Endothelial cell of umbilical vein (primary cell): Measurements from ENCODE around the gene HIVEP1. TPM values are rescaled to one million over a fixed set of nuclear protein-coding genes. Genes with fewer than 3 reads are reported as not detected.

ENCODE experiments used
- BruUV-seq: library from RNA; stranded (reverse); fragments of 400-500 nt; replicated peaks from 2 replicates; lab custom pipeline; 2021; lab: Mats Ljungman, UMichigan
- CTCF ChIA-PET: fragments of 300-600, 350-600 bp; sonication (Branson Sonifier 250); formaldehyde crosslinking; loops from one replicate; lab custom pipeline; 2021; ENCODE audit warnings: antibody characterized with exemption, inconsistent platforms; lab: Charles Lee
- POLR2A ChIA-PET: fragments of 300-600, 350-600 bp; sonication (Branson Sonifier 250); formaldehyde crosslinking; loops from one replicate; lab custom pipeline; 2021; ENCODE audit warnings: antibody characterized with exemption, inconsistent platforms; lab: Charles Lee
- DNase-seq: peaks from one replicate; pipeline ENCODE4 v3.0.0-alpha.2; 2011; ENCODE audit warnings: low read depth, low spot score
- FAIRE-seq: peaks from 2 replicates; lab custom pipeline; 2011; peaks lifted over from hg19 to GRCh38; lab: Jason Lieb, UNC
- H2AFZ ChIP-seq: 2 replicates; pipeline ENCODE4 v1.6.0; 2012; ENCODE audit warnings: low read depth, low read length, control low read depth, inconsistent platforms
- H3K27ac ChIP-seq: 2 replicates; pipeline ENCODE4 v1.5.1; 2011; ENCODE audit warnings: low read depth, mild to moderate bottlenecking, control low read depth, low read length, moderate library complexity; ENCODE audit not compliant: insufficient read depth
- H3K27me3 ChIP-seq, 2 experiments: 2 replicates each; pipeline versions ENCODE4 v1.6.0 to v1.6.1; 2011; ENCODE audit warnings: low read length in 2 of 2, mixed read lengths in 1 of 2; ENCODE audit not compliant: control insufficient read depth in 2 of 2, insufficient read depth in 2 of 2
- H3K36me3 ChIP-seq, 2 experiments: 2 replicates in 1 of 2; 3 replicates in 1 of 2; pipeline ENCODE4 v1.5.1; 2011; ENCODE audit warnings: low read length in 2 of 2, mild to moderate bottlenecking in 1 of 2, moderate library complexity in 1 of 2; ENCODE audit not compliant: control insufficient read depth in 2 of 2, insufficient read depth in 2 of 2; ENCODE audit errors: extremely low read depth in 1 of 2
- H3K4me1 ChIP-seq: 3 replicates; pipeline ENCODE4 v1.5.1; 2011; ENCODE audit warnings: mild to moderate bottlenecking, low read length; ENCODE audit not compliant: control insufficient read depth, insufficient read depth; ENCODE audit errors: extremely low read depth
- H3K4me2 ChIP-seq: 2 replicates; pipeline ENCODE4 v1.6.1; 2011; ENCODE audit warnings: low read length, control low read depth, mixed read lengths; ENCODE audit not compliant: insufficient read depth
- H3K4me3 ChIP-seq, 3 experiments: fragments of 200-600 bp in 1 of 3; sonication (generic), shearing (Covaris generic) in 1 of 3; replicated peaks in 1 of 3; 2 replicates each; pipeline ENCODE4 v1.5.1; 2011 to 2016; ENCODE audit warnings: control low read depth in 3 of 3, low read length in 3 of 3, mild to moderate bottlenecking in 2 of 3, inconsistent platforms in 1 of 3, low read depth in 1 of 3, moderate library complexity in 1 of 3; ENCODE audit not compliant: insufficient read depth in 1 of 3
- H3K79me2 ChIP-seq: 2 replicates; pipeline ENCODE4 v1.6.0; 2012; ENCODE audit warnings: low read length, inconsistent platforms; ENCODE audit not compliant: control insufficient read depth, insufficient read depth
- H3K9ac ChIP-seq: replicated peaks from 2 replicates; pipeline ENCODE3; 2011; ENCODE audit warnings: low read length, control low read depth; ENCODE audit not compliant: insufficient read depth; ENCODE audit errors: extremely low read depth
- H3K9me1 ChIP-seq: replicated peaks from 3 replicates; pipeline ENCODE4 v1.6.0; 2011; ENCODE audit warnings: mild to moderate bottlenecking, low read length; ENCODE audit not compliant: control insufficient read depth, insufficient read depth; ENCODE audit errors: extremely low read depth
- H3K9me3 ChIP-seq: replicated peaks from 2 replicates; pipeline ENCODE4 v1.5.1; 2012; ENCODE audit warnings: low read length, inconsistent platforms; ENCODE audit not compliant: control insufficient read depth, insufficient read depth
- H4K20me1 ChIP-seq: replicated peaks from 2 replicates; pipeline ENCODE3; 2011; ENCODE audit warnings: mild to moderate bottlenecking, low read length; ENCODE audit not compliant: control insufficient read depth, insufficient read depth; ENCODE audit errors: extremely low read depth
- EZH2 ChIP-seq: IDR thresholded peaks from 2 replicates; pipeline ENCODE4 v1.6.1; 2012; ENCODE audit warnings: borderline replicate concordance, low read depth, mild to moderate bottlenecking, moderate library complexity, low read length, inconsistent platforms; ENCODE audit not compliant: severe bottlenecking
- GATA2 ChIP-seq: IDR thresholded peaks from 2 replicates; pipeline ENCODE4 v1.7.0; 2011; ENCODE audit warnings: low read depth, mild to moderate bottlenecking, moderate library complexity, mixed read lengths, low read length; ENCODE audit not compliant: insufficient read length, insufficient read depth
- POLR2A ChIP-seq: IDR thresholded peaks from 2 replicates; pipeline ENCODE4 v1.6.1; 2012; ENCODE audit warnings: low read depth, mild to moderate bottlenecking, control low read depth, low read length
- dilution Hi-C: fragments of 300-500 bp; cut with MboI; formaldehyde crosslinking; loops from one replicate; pipeline ENCODE4 v1.15.0; 2019; ENCODE audit warnings: low sequenced_read_pairs; ENCODE audit not compliant: extremely low pct_ligation_motif_present
- intact Hi-C: fragments of 100-400 bp; cut with micrococcal nuclease; formaldehyde crosslinking; loops from one replicate; pipeline ENCODE4 v1.10.0; 2022
- polyA plus RNA-seq, 4 experiments: library from polyadenylated mRNA; depleted of rRNA in 3 of 4; stranded (reverse) in 3 of 4; unstranded in 1 of 4; fragments of >200 nt; gene quantifications; 2 replicates each; pipeline versions ENCODE4 v1.2.1 to v1.2.3, GENCODE V29; 2011 to 2012; ENCODE audit warnings: missing spikeins in 1 of 4
- total RNA-seq: library from RNA; stranded (reverse); gene quantifications from 2 replicates; pipeline ENCODE4 v1.2.3, GENCODE V29; 2021
- TF ChIP-seq, protein P1 (sequence below): IDR thresholded peaks from 2 replicates; pipeline ENCODE4 v1.6.1; 2011; ENCODE audit not compliant: insufficient read depth, insufficient read length

HIVEP1 gene
- total and polyA plus RNA-seq, 2 donors (not counting 3 experiments of a cell fraction or from before 2014, with no cell fraction given): 33.5 to 49.2 TPM

DNA sequence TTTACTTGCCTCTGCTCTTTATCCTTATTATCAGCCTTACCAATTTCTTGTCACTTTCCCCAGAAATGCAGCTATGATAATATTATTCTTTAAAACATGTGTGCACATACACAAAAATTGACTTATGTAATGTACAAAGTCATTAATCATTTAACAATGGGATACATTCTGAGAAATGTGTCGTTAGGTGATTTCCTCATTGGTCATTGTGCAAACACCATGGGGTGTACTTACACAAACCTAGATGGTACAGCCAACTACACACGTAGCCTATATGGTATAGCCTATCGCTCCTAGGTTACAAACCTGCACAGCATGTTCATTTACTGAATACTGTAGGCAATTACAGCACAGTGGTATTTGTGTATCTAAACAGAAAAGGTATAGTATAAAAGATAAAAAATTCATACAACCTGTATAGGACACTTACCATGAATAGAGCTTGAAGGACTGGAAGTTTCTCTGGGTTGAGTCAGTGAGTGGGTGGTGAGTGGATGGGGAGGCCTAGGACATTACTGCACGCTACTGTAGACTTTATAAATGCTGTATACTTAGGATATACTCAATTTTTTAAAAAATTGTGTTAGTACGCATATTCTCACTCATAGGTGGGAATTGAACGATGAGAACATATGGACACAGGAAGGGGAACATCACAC lies 56.9 kb downstream of the HIVEP1 start:
- Histone ChIP-seq H3K79me2 (peaks cover 37% of the 10 kb centered on the region), H3K27ac (no peak overlapping the region), H3K9me3 (no peaks in the 10 kb centered on the region), H3K4me3 (no peak overlapping the region), H2AFZ (no peak overlapping the region), H3K4me1 (peaks cover 38% of the 10 kb centered on the region), H3K27me3 (no peaks in the 10 kb centered on the region), H3K9ac (no peak overlapping the region), H4K20me1 (peaks cover 11% of the 10 kb centered on the region), H3K4me2 (no peak overlapping the region), H3K9me1 (no peaks in the 10 kb centered on the region), H3K36me3 (no peaks in the 10 kb centered on the region)
- intact Hi-C loops (loop anchor here (5.0 to 10.0 kb wide), 2 partner anchors 163 to 536 kb away; no protein-coding TSS in a partner anchor), dilution Hi-C loops (no loop called here)
- no TSS peak for BruUV-seq
- ChIA-PET CTCF (no interaction called here), POLR2A (no interaction called here)
- no peak for FAIRE-seq
- TF ChIP-seq POLR2A: no peak
- no peak for TF ChIP-seq EZH2
- TF ChIP-seq, protein P1, sequence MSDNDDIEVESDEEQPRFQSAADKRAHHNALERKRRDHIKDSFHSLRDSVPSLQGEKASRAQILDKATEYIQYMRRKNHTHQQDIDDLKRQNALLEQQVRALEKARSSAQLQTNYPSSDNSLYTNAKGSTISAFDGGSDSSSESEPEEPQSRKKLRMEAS: no peak
- peak; percentile 56 for DNase-seq

- dilution Hi-C loops (no loop called here), intact Hi-C loops (loop anchor here (5.0 to 10.0 kb wide), 4 partner anchors 162 to 535 kb away; no protein-coding TSS in a partner anchor)
- Histone ChIP-seq H3K4me3 (no peak overlapping the region), H3K4me2 (no peak overlapping the region), H3K36me3 (no peaks in the 10 kb centered on the region), H3K9me3 (no peaks in the 10 kb centered on the region), H4K20me1 (peaks cover 2% of the 10 kb centered on the region), H3K79me2 (peaks cover 38% of the 10 kb centered on the region), H3K4me1 (peaks cover 38% of the 10 kb centered on the region), H2AFZ (no peak overlapping the region), H3K27me3 (no peaks in the 10 kb centered on the region), H3K9ac (no peak overlapping the region), H3K9me1 (no peaks in the 10 kb centered on the region), H3K27ac (no peak overlapping the region)
- FAIRE-seq (no peak), DNase-seq (no peak)
- TF ChIP-seq, protein P1: no peak
- TF ChIP-seq GATA2: peak; percentile 13
- BruUV-seq: no TSS peak
- ChIA-PET POLR2A (no interaction called here), CTCF (no interaction called here)
Observed at GRCh38 chr6:12069891-12070529, 57.9 kb downstream of the HIVEP1 start.
